HG02763 (cell line): ENCODE measurements around the gene YIF1A.
"Not testable (repeated sequence)": the region's sequence is repeated elsewhere in the genome, so short reads cannot be mapped to it uniquely, and the experiment has no call there.

Experiments used
- ATAC-seq: cut with Tn5 transposase; IDR thresholded peaks from one replicate; pipeline ENCODE4 v1.9.1; 2021; ENCODE audit warnings: mild to moderate bottlenecking, moderate library complexity; ENCODE audit not compliant: unreplicated experiment

YIF1A gene

GRCh38 chr11:66326261-66327111 lies 37.5 kb upstream of the YIF1A start:
- no peak for ATAC-seq

DNA sequence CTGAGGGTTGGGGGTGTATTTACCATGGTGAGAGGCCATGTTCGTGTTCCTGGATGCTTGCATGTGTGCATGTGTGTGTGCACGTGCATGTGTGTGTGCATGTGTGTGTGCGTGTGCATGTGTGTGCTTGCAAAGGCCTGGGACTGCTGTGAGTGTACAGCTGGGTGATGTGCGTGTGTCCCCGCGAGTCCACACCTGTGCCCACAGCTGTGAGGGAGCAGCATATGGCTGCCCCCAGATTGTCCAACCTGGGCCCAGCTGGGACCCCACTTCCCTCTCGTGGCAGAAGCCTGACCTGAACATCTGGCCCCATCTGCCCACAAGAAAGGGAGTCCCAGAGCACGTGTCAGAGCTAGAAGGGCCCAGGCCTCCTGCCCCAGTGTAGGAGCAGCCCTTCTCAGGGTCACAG lies 36.3 kb upstream of the YIF1A start:
- ATAC-seq = no peak

DNA sequence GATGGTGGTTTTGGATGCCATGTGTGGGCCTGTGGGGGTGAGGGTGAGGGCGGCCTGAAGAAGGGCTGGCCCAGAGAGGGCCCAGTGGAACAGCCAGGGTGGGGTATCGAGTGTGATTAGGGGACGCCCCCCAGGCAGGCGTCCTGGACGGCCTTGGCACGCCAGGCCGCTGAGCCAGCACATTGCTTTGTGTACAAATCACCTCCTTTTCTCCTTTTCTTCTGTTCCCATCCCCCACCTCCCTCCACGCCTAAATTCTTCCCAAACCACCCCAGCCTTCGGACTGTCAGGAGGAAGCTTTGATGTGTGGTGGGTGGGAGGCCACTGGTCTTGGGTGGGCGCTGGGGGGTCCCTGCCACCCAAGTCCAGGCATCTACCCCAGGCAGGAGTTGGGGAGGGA lies 35.7 kb upstream of the YIF1A start:
- no peak for ATAC-seq

DNA sequence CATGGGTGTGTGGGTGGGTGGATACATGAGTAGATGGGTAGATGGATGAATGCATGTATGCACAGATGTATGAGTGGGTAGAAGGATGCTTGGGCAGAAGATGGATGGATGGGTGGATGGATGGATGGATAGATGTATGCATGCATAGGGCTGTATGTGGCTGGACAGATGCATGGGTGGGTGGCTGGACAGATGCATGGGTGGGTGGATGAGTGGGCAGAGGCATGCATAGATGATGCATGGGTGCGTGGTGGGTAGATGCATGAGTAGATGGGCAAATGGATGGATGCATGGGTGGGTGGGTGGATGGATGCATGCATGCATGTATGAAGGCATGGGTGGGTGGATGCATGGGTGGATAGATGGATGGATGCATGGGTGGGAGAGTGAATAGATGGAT lies 34.7 kb upstream of the YIF1A start:
- no peak for ATAC-seq

DNA sequence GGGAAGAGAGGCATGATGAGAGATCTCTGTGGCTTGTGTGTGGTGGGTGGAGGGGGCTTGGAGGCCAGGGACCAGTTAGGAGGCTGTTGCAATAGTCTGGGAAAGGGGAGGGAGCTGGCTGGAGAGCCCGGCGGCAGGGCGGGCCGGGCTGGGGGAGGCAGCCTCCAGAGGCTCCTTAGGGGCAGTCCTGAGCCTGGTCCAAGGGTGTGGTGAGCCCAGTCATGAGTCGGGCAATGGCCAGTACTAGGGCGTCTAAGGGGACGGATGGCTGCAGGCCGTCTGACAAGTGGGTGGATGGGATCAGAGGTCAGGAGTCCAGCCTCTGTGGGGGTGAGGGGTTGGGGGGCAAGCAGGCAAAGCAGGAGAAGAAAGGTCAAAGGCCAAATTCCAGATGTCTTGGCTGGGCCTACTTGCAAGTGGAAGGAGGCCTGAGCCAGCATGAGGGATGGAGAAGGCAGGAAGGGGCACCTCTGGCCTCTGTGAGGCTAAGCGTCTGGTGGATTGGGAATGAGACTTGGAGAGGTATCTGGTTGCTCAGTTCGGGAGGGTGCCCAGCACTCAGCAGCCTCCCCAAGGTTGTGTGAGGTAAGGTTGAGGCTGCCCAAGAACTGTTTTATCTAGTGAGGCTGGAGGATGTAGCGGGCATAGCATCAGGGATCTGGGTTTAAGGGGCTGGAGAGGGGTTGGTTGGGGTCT lies 33.9 kb upstream of the YIF1A start:
- ATAC-seq = no peak

- ATAC-seq = no peak
Observed at GRCh38 chr11:66321606-66322005, 32.7 kb upstream of the YIF1A start.

- ATAC-seq = not testable (repeated sequence)
Observed at GRCh38 chr11:66320748-66321147, 31.8 kb upstream of the YIF1A start.

- ATAC-seq = not testable (repeated sequence)
Observed at GRCh38 chr11:66320289-66320688, 31.3 kb upstream of the YIF1A start.

GRCh38 chr11:66318600-66318970 lies 29.6 kb upstream of the YIF1A start:
- ATAC-seq = no peak

GRCh38 chr11:66317723-66318599 lies 29.0 kb upstream of the YIF1A start:
- no peak for ATAC-seq

DNA sequence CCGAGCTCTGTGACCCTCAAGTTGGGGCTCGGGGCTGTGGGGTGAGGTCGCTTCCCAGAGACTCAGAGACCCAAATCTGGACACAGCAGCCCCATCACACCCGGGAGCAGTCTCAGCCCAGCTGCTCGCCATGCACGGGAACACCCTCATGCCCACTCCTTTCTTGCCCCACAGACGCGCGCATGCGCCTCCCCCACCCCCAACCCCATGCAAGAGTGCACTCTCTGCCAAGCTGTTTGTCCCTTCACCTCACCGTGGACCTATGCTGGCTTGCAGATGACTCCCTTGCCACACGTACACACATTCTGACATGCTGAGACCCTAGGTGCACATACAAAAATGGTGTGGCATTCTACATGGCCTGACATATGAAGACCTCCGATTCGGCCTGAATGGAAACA lies 28.4 kb upstream of the YIF1A start:
- ATAC-seq = no peak

GRCh38 chr11:66316849-66317251 lies 27.9 kb upstream of the YIF1A start, which contains the start of gene CD248:
CD248 (minus strand) TSS chr11:66317044; CDS start chr11:66317027, 17 bp downstream.
- ATAC-seq = no peak

DNA sequence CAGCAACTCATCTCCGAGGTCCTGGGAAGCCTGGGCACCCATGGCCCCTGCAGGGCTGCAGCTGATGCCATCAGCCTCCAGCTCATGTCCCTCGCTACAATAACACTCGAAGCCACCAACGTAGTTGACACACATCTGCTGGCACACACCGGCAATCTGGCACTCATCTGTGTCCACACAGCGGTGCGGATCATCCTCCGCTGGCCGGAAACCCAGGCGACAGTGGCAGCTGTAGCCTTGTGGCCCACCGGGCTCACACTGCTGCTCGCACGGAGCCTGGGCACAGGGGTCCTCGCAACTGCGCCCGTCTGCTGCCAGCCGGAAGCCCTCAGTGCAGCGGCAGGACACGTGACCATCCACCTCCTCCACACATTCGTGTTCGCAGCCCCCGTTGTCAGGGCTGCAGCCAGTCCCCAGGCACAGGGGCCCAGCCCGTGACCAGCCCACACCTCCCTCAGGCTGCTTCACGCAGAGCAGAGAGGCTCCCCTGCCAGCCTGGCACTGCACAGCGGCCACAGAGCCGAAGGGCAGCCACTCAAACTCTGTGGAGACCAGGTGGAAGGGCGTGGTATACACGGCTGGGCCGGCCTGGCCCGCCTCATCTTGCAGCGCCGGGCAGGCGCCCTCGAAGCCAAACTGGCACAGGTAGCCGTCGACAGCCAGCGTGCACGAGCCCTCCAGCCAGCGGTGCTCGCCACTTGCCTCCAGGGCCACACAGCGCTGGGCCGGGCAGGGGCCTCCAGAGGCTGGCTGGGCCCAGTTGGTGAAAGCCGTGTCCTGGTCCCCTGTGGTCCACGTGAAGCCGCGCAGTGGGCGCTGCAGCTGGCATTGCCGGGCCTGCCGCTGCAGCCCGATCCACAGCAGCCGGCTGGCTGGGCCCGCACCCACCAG lies 27.2 kb upstream of the YIF1A start:
- ATAC-seq = no peak

DNA sequence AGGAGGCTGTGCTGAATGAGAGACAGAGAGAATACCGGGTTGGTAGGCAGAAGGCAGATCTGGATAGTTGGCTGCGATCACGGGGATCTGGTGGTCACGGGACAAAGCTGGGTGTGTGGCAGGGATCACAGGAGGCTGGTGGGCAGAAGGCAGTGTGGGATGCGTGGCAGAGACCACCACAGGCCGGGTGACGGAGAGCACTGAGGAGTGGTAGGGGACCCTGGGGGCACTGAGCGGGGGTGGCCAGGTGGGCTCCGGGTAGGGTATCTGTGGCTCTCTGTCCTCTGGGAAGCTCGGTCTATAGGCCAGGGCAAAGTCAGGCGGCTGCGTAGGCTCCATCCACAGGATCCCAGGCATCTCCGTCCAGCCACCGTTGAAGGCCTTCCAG lies 26.5 kb upstream of the YIF1A start:
- no peak for ATAC-seq

- no peak for ATAC-seq
Observed at GRCh38 chr11:66314561-66315497, 25.9 kb upstream of the YIF1A start.

DNA sequence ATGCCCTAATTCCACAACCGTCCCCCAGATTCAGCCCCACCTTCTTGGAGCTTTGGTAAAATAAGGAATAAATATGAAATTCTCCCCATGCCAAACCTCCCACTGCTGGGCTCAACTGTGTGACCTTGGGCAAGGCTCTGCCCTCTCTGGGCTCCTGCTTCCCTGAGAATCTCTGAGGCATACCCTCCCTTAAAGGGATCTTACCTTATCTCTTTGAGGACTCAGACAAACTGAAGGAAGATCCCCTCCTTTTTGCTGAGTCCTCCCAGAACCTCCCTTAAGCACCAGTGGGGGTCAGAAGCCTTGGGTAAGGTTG lies 25.2 kb upstream of the YIF1A start:
- no peak for ATAC-seq

GRCh38 chr11:66313321-66314185 lies 24.6 kb upstream of the YIF1A start:
- no peak for ATAC-seq

- peak; percentile 59 for ATAC-seq
Observed at GRCh38 chr11:66312549-66313320, 23.8 kb upstream of the YIF1A start.
